HG02943 (cell line): ENCODE results near the gene ATXN7L3.

Source experiments
- ATAC-seq: cut with Tn5 transposase; IDR thresholded peaks from one replicate; pipeline ENCODE4 v1.9.1; 2021; ENCODE audit warnings: mild to moderate bottlenecking, low read depth, moderate library complexity; ENCODE audit not compliant: unreplicated experiment

Gene ATXN7L3

GRCh38 chr17:44219108-44219615 lies 19.5 kb upstream of the ATXN7L3 start:
- peak; percentile 35 for ATAC-seq

DNA sequence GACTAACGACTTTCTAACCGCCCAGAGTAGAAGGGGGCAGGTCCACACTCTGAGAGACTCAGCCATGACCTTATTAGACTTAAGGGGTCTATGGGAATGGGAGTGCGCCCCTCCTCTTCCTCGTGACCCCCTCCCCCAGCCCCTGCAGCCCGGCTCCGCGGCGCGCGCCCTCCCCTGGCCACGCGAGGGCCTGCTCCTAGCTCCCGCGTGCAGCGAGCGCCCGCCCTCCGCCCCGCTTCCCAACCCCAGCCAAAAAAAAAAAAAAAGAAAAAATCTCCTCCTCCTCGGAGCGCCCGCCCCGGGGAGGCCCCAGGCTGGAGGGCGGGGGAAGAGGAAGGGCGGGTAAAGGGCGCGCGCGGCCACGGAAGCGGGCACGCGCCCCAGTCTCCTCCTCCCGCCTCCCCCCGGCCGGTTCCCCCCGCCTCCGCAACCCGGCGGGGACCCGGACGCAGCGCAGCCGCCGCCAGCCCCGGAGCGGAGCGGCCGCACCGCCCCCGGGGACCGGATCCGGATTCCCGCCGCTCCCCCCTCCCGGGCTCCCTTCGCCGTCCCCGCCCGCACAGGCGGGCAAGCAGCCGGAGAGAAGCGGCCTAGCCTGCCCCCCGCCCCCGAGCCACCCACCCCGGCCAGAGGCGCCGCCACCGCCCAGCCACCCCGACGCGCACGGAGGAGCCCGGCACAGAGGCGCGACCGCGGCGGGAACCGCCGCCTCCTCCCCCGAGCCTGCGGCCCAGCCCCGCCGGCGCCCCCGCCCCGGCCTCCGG lies 18.8 kb upstream of the ATXN7L3 start:
- ATAC-seq, result peak; percentile 35

GRCh38 chr17:44217738-44218343 lies 18.2 kb upstream of the ATXN7L3 start:
- ATAC-seq, result no peak

GRCh38 chr17:44216694-44217093 lies 17.0 kb upstream of the ATXN7L3 start:
- no peak for ATAC-seq

DNA sequence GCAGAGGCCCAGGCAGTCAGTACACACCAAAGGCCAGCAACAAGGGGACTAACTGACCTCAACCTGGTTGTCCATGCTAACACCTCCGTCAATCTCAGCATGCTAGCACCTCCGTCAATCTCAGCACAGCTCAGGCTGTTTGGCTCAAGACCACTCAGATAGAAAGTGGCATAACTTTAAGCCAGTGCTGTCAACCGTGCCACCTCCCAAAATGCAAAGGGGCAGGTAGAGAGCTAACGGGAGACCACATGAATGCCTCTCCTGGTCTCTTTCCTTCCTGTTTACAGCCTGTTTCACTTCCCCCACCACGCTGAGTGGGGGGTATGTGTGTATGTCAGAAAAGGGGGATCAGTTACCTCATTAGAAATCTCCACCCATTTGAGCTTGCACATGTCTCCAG lies 16.5 kb upstream of the ATXN7L3 start:
- no peak for ATAC-seq

DNA sequence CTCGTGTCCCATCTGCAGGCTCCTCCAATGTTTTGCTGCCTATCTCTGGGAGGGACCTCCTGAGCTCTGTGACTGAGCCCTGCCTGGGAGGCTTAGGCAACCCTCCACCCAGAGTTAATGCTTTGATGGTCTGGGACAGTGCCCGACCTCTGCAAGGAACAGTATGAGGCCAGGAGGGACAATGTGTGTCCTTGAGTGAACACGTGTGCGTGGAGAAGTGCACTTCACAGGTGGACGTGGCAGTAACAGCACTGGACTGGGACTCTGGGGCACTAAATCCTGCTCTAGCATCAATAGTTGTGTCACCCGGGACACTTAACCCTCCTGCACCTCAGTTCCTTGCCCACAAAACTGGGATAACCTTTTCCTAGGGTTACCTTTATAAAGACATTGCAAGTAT lies 15.2 kb upstream of the ATXN7L3 start:
- no peak for ATAC-seq

- no peak for ATAC-seq
Observed at GRCh38 chr17:44214230-44214494, 14.5 kb upstream of the ATXN7L3 start.

GRCh38 chr17:44213403-44214229 lies 13.9 kb upstream of the ATXN7L3 start:
- no peak for ATAC-seq

- ATAC-seq, result no peak
Observed at GRCh38 chr17:44212507-44213402, 13.1 kb upstream of the ATXN7L3 start.

DNA sequence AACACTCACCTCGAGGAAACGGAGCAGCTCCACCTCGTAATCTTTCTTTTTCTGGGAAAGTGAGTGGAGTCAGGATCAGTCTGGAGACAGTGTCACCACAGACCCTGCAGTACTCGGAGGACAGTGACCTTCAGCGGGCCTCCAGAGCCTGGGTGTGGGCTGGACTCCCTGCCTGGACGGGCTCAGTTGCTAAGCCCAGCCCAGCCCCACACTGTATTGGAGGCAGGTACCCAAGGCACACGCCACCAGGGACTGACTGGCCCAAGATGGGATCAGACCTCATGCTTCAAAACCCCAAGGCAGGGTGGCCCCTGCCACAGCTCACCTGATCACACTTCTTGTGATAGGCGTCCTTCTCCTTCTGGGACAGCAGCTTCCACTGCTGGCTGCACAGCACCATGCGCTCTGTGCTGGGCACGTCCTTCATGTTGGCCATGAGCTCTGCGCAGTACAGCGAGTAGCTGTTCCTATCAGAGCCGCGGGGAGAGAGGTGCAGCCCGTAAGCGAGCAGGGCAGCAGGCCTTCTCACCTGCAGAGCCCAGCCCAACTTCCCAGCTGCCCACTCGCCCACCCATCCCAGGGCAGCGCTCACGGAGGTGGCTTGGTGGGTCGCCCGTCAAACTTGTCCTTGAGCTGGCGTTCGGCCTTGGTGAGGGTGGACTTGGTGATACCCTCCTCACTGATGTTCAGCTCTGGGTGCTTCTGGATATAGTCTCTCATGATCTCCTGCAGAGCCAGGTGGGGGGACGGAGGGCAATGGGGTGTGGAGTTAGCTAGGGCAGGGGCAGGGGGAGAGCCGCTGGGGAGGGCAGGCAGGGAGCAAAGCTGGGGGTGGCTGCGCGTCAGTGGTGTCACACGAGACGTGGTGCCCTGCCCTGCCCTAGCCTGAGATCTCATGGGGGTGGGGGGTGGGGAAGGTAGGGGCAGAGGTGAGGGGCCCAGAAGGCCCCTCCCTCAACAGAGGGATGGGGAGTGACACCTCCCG lies 11.9 kb upstream of the ATXN7L3 start:
- ATAC-seq, result no peak

- ATAC-seq, result no peak
Observed at GRCh38 chr17:44210342-44211192, 10.9 kb upstream of the ATXN7L3 start.

DNA sequence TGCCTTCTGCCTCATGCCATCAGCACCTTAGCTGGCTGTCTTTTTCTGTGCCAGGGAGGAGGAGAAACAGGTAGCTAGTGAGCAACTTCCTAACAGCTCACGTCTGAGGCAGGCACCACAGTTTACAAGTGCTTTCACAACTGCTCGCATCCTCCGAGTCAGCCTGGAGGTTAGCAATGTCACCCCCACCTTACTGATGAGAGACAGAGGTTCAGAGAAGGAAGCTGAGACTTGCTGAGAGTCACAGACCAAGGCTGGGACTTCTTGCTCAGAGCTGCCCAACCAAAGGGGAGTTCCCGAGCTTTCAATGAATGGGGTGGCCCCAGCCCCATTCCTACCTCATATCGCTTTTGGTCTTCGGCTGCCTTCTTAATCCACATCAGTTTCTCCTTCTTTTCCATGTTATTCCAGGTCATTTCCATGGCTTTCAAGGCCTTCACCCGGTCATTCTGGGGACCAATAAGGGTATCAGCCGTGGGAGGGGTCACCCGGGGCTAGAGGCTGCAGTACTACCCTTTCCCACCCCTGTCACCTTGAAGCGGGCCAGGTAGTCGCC lies 10.2 kb upstream of the ATXN7L3 start:
- no peak for ATAC-seq

DNA sequence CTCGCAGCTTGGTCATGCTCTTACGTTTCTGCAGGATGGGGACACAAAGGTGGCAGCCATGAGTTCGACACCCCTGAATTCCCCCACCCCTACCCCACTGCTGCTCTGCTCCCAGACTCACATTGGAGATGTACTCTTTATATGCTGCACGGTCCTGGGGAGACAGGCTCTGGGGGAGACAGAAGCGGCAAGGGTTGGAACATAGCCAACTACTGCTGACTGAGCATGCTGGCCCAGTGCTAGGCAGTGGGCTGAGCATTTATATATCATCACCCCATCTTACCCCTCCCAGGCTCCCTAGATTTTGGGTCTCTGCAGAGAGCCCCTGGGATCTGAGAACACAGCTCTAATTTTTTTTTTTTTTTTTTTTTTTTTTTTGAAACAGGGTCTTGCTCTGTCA lies 8.1 kb upstream of the ATXN7L3 start:
- ATAC-seq, result no peak

DNA sequence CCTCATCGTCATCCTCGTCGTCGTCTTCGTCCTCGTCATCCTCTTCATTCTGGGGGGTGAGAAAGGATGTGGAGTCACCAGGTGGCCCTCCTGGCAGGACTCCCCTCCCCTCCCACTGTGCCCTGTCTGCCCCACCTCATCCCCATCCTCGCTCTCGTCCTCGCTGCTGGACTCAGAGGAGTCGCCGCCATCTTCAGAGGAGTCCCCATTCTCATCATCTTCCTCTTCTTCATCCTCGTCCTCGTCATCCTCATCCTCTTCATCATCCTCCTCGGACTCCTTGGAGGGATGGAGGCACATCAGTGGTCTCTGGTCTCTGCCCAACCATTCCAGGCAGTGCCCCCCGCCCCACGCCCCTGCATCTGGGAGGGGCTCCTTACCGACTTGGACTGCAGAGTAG lies 7.6 kb upstream of the ATXN7L3 start:
- no peak for ATAC-seq

DNA sequence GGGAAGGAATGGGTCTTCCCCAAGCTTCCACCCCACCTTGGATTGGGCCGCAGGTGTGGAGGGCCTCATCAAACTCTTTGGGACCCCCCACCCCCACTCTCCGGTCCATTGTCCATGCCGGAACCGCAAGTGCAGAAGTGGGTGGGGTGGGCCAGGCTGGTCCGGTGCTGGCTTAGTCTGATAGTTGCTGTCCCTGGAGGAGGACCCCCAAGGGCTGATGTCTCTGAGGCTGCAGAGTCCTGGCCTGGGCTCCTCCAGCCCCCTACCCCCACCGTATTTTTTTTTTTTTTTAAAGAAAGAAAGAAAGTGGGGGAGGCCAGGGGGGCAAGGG lies 7.1 kb upstream of the ATXN7L3 start:
- ATAC-seq, result no peak

GRCh38 chr17:44205962-44206824 lies 6.5 kb upstream of the ATXN7L3 start:
- ATAC-seq, result no peak

DNA sequence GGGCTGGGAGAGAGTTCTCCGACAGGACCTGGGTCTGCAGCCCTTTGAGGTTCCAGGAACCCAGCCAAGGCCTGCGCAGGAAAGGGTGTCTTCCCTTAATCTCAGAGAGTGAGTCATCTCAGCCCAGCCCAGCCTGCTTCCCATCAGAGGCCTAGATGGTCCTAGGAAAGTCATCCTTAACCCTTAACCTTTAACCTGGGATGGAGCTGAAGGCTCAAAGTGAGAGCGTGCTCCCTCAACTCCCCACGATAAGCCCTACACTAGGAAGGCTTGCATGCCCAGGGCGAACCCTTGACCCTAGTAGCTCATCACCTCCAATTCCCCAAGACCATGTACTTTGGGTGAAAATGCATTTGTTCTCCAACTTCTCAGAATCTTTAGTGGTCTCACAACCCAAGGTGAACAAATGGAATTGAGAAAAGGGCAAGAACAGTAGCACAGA lies 4.8 kb upstream of the ATXN7L3 start:
- no peak for ATAC-seq
